HEK293T (cell line): ENCODE data around the gene CASTOR2.

ENCODE experiments used
- CTCF ChIA-PET: fragments of 350-600 bp; formaldehyde crosslinking; extraction: SDS; loops from one replicate; lab custom pipeline; 2021; ENCODE audit warnings: antibody characterized with exemption, inconsistent platforms; lab: Yijun Ruan, JAX
- POLR2A ChIA-PET: fragments of 350-600 bp; formaldehyde crosslinking; extraction: SDS; loops from one replicate; lab custom pipeline; 2020; ENCODE audit warnings: antibody characterized with exemption, inconsistent platforms; lab: Yijun Ruan, JAX
- DNase-seq: peaks from one replicate; pipeline ENCODE4 v3.0.0; 2012; ENCODE audit warnings: mixed read lengths; ENCODE audit errors: extremely low spot score
- ARNT ChIP-seq: fragments of 450-650 bp; IDR thresholded peaks from 2 replicates; pipeline ENCODE4 v1.6.1; 2017; ENCODE audit warnings: mild to moderate bottlenecking
- BHLHE40 ChIP-seq: fragments of 450-650 bp; IDR thresholded peaks from 2 replicates; pipeline ENCODE4 v1.6.1; 2016; ENCODE audit warnings: mild to moderate bottlenecking, moderate library complexity, borderline replicate concordance
- CTBP1 ChIP-seq: fragments of 450-650 bp; IDR thresholded peaks from 2 replicates; pipeline ENCODE4 v1.6.1; 2016; ENCODE audit warnings: borderline replicate concordance
- ELF4 ChIP-seq: fragments of 450-650 bp; IDR thresholded peaks from 2 replicates; pipeline ENCODE4 v1.6.1; 2017; ENCODE audit warnings: antibody characterized with exemption
- FOXA1 ChIP-seq: fragments of 450-650 bp; IDR thresholded peaks from 2 replicates; pipeline ENCODE4 v1.6.1; 2016; ENCODE audit warnings: mild to moderate bottlenecking
- FOXK2 ChIP-seq: fragments of 450-650 bp; IDR thresholded peaks from 2 replicates; pipeline ENCODE4 v1.6.1; 2016; ENCODE audit warnings: mild to moderate bottlenecking
- FOXM1 ChIP-seq: fragments of 450-650 bp; IDR thresholded peaks from 2 replicates; pipeline ENCODE4 v1.6.1; 2017; ENCODE audit warnings: mild to moderate bottlenecking, borderline replicate concordance
- HDGF ChIP-seq: fragments of 450-650 bp; IDR thresholded peaks from 2 replicates; pipeline ENCODE4 v1.6.1; 2017; ENCODE audit warnings: antibody characterized with exemption, borderline replicate concordance
- L3MBTL2 ChIP-seq: fragments of 450-650 bp; conservative IDR thresholded peaks from 2 replicates; pipeline ENCODE4 v1.6.1; 2016; ENCODE audit warnings: mild to moderate bottlenecking
- LEF1 ChIP-seq: fragments of 450-650 bp; IDR thresholded peaks from 2 replicates; pipeline ENCODE4 v1.6.1; 2017; ENCODE audit warnings: mild to moderate bottlenecking, borderline replicate concordance
- NFRKB ChIP-seq: fragments of 450-650 bp; IDR thresholded peaks from 2 replicates; pipeline ENCODE4 v1.6.1; 2016; ENCODE audit warnings: mild to moderate bottlenecking, moderate library complexity
- PKNOX1 ChIP-seq: fragments of 450-650 bp; IDR thresholded peaks from 2 replicates; pipeline ENCODE4 v1.6.1; 2016
- SP1 ChIP-seq: fragments of 450-650 bp; IDR thresholded peaks from 2 replicates; pipeline ENCODE4 v1.6.1; 2017
- SUZ12 ChIP-seq: fragments of 450-650 bp; IDR thresholded peaks from 2 replicates; pipeline ENCODE4 v1.6.1; 2016; ENCODE audit warnings: mild to moderate bottlenecking
- TARDBP ChIP-seq: fragments of 450-650 bp; IDR thresholded peaks from 2 replicates; pipeline ENCODE4 v1.6.1; 2016
- ZNF384 ChIP-seq: fragments of 450-650 bp; IDR thresholded peaks from 2 replicates; pipeline ENCODE4 v1.6.1; 2016

CASTOR2 gene

GRCh38 chr7:75048435-75049379 is 84.2 kb downstream of the CASTOR2 start:
- no peak for DNase-seq
- ChIA-PET POLR2A (no interaction called here), CTCF (interaction anchor here (0.7 kb wide), 1 partner anchor 10 kb away, joined by 3 read pairs; no protein-coding TSS in a partner anchor)
- TF ChIP-seq CTBP1 = no peak
- TF ChIP-seq PKNOX1 = no peak
- no peak for TF ChIP-seq FOXK2
- no peak for TF ChIP-seq ZNF384
- TF ChIP-seq SP1 = no peak
- no peak for TF ChIP-seq FOXM1
- TF ChIP-seq HDGF = no peak
- TF ChIP-seq ARNT = no peak
- no peak for TF ChIP-seq TARDBP
- TF ChIP-seq LEF1 = no peak
- TF ChIP-seq ELF4 = no peak
- TF ChIP-seq SUZ12 = no peak
- TF ChIP-seq L3MBTL2 = no peak
- TF ChIP-seq FOXA1 = no peak
- TF ChIP-seq BHLHE40 = no peak
- no peak for TF ChIP-seq NFRKB

- POLR2A ChIA-PET = no interaction called here
- CTCF ChIA-PET = no interaction called here
- TF ChIP-seq ELF4 = no peak
- no peak for TF ChIP-seq TARDBP
- no peak for TF ChIP-seq LEF1
- no peak for DNase-seq
Observed at GRCh38 chr7:75049817-75050216, 85.3 kb downstream of the CASTOR2 start.

GRCh38 chr7:75050501-75050900 is 86.0 kb downstream of the CASTOR2 start:
- TF ChIP-seq PKNOX1 (no peak), ELF4 (no peak), CTBP1 (no peak), LEF1 (no peak), FOXM1 (no peak), NFRKB (no peak), FOXA1 (no peak), L3MBTL2 (no peak), BHLHE40 (no peak), ARNT (no peak), HDGF (no peak), ZNF384 (no peak), SP1 (no peak), SUZ12 (no peak), TARDBP (no peak), FOXK2 (no peak)
- ChIA-PET POLR2A (no interaction called here), CTCF (no interaction called here)
- no peak for DNase-seq

GRCh38 chr7:75054744-75055143 is 90.2 kb downstream of the CASTOR2 start:
- ChIA-PET POLR2A (no interaction called here), CTCF (no interaction called here)

GRCh38 chr7:75055155-75055554 is 90.7 kb downstream of the CASTOR2 start:
- no peak for DNase-seq
- POLR2A ChIA-PET = no interaction called here
- no peak for TF ChIP-seq HDGF
- no peak for TF ChIP-seq LEF1
- no peak for TF ChIP-seq FOXM1
- TF ChIP-seq CTBP1 = no peak
- no peak for TF ChIP-seq SP1
- TF ChIP-seq L3MBTL2 = no peak
- no peak for TF ChIP-seq FOXK2
- no peak for TF ChIP-seq ZNF384
- no peak for TF ChIP-seq BHLHE40
- no peak for TF ChIP-seq SUZ12
- CTCF ChIA-PET = no interaction called here

More at GRCh38 chr7:75054744-75055143, 90.2 kb downstream of the CASTOR2 start:
- no peak for TF ChIP-seq ELF4
- TF ChIP-seq FOXK2 = no peak
- TF ChIP-seq ZNF384 = no peak
- no peak for TF ChIP-seq ARNT
- TF ChIP-seq CTBP1 = no peak
- no peak for TF ChIP-seq LEF1
- no peak for TF ChIP-seq TARDBP
- no peak for TF ChIP-seq HDGF
- no peak for TF ChIP-seq PKNOX1
- TF ChIP-seq FOXA1 = no peak
- TF ChIP-seq BHLHE40 = no peak
- no peak for TF ChIP-seq SUZ12
- TF ChIP-seq L3MBTL2 = no peak
- TF ChIP-seq FOXM1 = no peak
- TF ChIP-seq SP1 = no peak
- TF ChIP-seq NFRKB = no peak
- no peak for DNase-seq
